Activated naive CD8-positive, alpha-beta T cell (primary cell): ENCODE measurements around the gene CIITA.
A peak's percentile ranks its signal among the peaks of the same experiment; 100 is the strongest.
"Not testable (repeated sequence)": the region's sequence is repeated elsewhere in the genome, so short reads cannot be mapped to it uniquely, and the experiment has no call there.

Experiments used
- H3K27ac Mint-ChIP-seq: one replicate; pipeline ENCODE4 v1.8.0; 2021; ENCODE audit warnings: mixed read lengths
- H3K27me3 Mint-ChIP-seq: one replicate; pipeline ENCODE4 v1.8.0; 2021; ENCODE audit warnings: mixed read lengths
- H3K36me3 Mint-ChIP-seq: one replicate; pipeline ENCODE4 v1.8.0; 2021; ENCODE audit warnings: mixed read lengths
- H3K4me1 Mint-ChIP-seq: one replicate; pipeline ENCODE4 v1.8.0; 2021; ENCODE audit warnings: low read depth, mixed read lengths
- H3K4me3 Mint-ChIP-seq: one replicate; pipeline ENCODE4 v1.8.0; 2021; ENCODE audit warnings: mild to moderate bottlenecking, mixed read lengths
- H3K9me3 Mint-ChIP-seq: one replicate; pipeline ENCODE4 v1.8.0; 2021; ENCODE audit warnings: low read depth, mixed read lengths

Gene CIITA

DNA sequence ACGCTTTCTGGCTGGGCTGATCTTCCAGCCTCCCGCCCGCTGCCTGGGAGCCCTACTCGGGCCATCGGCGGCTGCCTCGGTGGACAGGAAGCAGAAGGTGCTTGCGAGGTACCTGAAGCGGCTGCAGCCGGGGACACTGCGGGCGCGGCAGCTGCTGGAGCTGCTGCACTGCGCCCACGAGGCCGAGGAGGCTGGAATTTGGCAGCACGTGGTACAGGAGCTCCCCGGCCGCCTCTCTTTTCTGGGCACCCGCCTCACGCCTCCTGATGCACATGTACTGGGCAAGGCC lies 30.7 kb downstream of the CIITA start:
- no peaks in the 10 kb centered on the region for H3K27me3 Mint-ChIP-seq
- no peaks in the 10 kb centered on the region for H3K4me1 Mint-ChIP-seq

GRCh38 chr16:10911267-10911666 lies 34.3 kb downstream of the CIITA start:
- Mint-ChIP-seq H3K9me3 (no peaks in the 10 kb centered on the region), H3K36me3 (no peaks in the 10 kb centered on the region), H3K27me3 (no peaks in the 10 kb centered on the region), H3K4me1 (peaks cover 5% of the 10 kb centered on the region), H3K27ac (no peak overlapping the region), H3K4me3 (no peak overlapping the region)

More for the DNA sequence above, 30.7 kb downstream of the CIITA start:
- no peak overlapping the region for H3K4me3 Mint-ChIP-seq
- H3K36me3 Mint-ChIP-seq = no peaks in the 10 kb centered on the region
- H3K9me3 Mint-ChIP-seq = no peaks in the 10 kb centered on the region
- no peak overlapping the region for H3K27ac Mint-ChIP-seq

GRCh38 chr16:10916534-10916933 lies 39.5 kb downstream of the CIITA start:
- Mint-ChIP-seq H3K27ac (peak overlapping the region; percentile 7), H3K36me3 (peaks cover 2% of the 10 kb centered on the region), H3K4me3 (no peak overlapping the region)

GRCh38 chr16:10918294-10919002 lies 41.4 kb downstream of the CIITA start:
- H3K27ac Mint-ChIP-seq = no peak overlapping the region
- H3K9me3 Mint-ChIP-seq = no peaks in the 10 kb centered on the region
- H3K27me3 Mint-ChIP-seq = no peaks in the 10 kb centered on the region
- peaks cover 2% of the 10 kb centered on the region for H3K36me3 Mint-ChIP-seq
- H3K4me1 Mint-ChIP-seq = peaks cover 7% of the 10 kb centered on the region
- no peak overlapping the region for H3K4me3 Mint-ChIP-seq

More at GRCh38 chr16:10916534-10916933, 39.5 kb downstream of the CIITA start:
- Mint-ChIP-seq H3K9me3 (no peaks in the 10 kb centered on the region), H3K27me3 (no peaks in the 10 kb centered on the region), H3K4me1 (peaks cover 7% of the 10 kb centered on the region)

GRCh38 chr16:10919003-10919351 lies 42.0 kb downstream of the CIITA start:
- no peaks in the 10 kb centered on the region for H3K9me3 Mint-ChIP-seq
- H3K4me3 Mint-ChIP-seq = no peak overlapping the region
- no peak overlapping the region for H3K27ac Mint-ChIP-seq
- H3K27me3 Mint-ChIP-seq = no peaks in the 10 kb centered on the region
- H3K4me1 Mint-ChIP-seq = peaks cover 7% of the 10 kb centered on the region
- peaks cover 2% of the 10 kb centered on the region for H3K36me3 Mint-ChIP-seq

GRCh38 chr16:10920726-10921427 lies 43.9 kb downstream of the CIITA start:
- no peaks in the 10 kb centered on the region for H3K9me3 Mint-ChIP-seq
- H3K4me3 Mint-ChIP-seq = no peak overlapping the region
- no peaks in the 10 kb centered on the region for H3K27me3 Mint-ChIP-seq
- H3K27ac Mint-ChIP-seq = no peak overlapping the region
- H3K36me3 Mint-ChIP-seq = peaks cover 4% of the 10 kb centered on the region
- H3K4me1 Mint-ChIP-seq = peaks cover 2% of the 10 kb centered on the region

GRCh38 chr16:10921536-10922327 lies 44.7 kb downstream of the CIITA start:
- Mint-ChIP-seq H3K36me3 (peaks cover 4% of the 10 kb centered on the region), H3K4me1 (peaks cover 2% of the 10 kb centered on the region), H3K27ac (no peak overlapping the region), H3K4me3 (no peak overlapping the region), H3K9me3 (no peaks in the 10 kb centered on the region), H3K27me3 (no peaks in the 10 kb centered on the region)

GRCh38 chr16:10922328-10923145 lies 45.5 kb downstream of the CIITA start:
- Mint-ChIP-seq H3K9me3 (no peaks in the 10 kb centered on the region), H3K36me3 (peaks cover 6% of the 10 kb centered on the region), H3K4me1 (peaks cover 2% of the 10 kb centered on the region), H3K27me3 (no peaks in the 10 kb centered on the region), H3K4me3 (no peak overlapping the region), H3K27ac (no peak overlapping the region)

- Mint-ChIP-seq H3K27me3 (no peaks in the 10 kb centered on the region), H3K9me3 (no peaks in the 10 kb centered on the region), H3K36me3 (peaks cover 10% of the 10 kb centered on the region), H3K4me3 (no peak overlapping the region), H3K27ac (no peak overlapping the region), H3K4me1 (peaks cover 2% of the 10 kb centered on the region)
Measured at GRCh38 chr16:10923146-10923649, 46.2 kb downstream of the CIITA start.

DNA sequence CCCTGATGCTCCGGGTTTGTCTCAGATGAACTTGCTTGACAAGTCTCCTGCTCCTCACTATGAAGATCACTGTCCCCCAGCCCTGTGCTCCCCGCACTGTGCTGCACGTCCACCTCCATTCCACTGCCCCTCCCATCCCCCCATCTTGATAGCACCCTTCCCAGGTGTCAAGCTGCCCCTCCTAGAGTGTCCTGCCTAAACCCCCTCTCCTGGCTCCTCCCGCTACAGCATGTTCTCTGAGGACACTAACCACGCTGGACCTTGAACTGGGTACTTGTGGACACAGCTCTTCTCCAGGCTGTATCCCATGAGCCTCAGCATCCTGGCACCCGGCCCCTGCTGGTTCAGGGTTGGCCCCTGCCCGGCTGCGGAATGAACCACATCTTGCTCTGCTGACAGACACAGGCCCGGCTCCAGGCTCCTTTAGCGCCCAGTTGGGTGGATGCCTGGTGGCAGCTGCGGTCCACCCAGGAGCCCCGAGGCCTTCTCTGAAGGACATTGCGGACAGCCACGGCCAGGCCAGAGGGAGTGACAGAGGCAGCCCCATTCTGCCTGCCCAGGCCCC lies 46.7 kb downstream of the CIITA start:
- no peak overlapping the region for H3K4me3 Mint-ChIP-seq
- no peaks in the 10 kb centered on the region for H3K4me1 Mint-ChIP-seq
- H3K27me3 Mint-ChIP-seq = no peaks in the 10 kb centered on the region
- no peaks in the 10 kb centered on the region for H3K9me3 Mint-ChIP-seq
- H3K36me3 Mint-ChIP-seq = peaks cover 10% of the 10 kb centered on the region
- no peak overlapping the region for H3K27ac Mint-ChIP-seq

DNA sequence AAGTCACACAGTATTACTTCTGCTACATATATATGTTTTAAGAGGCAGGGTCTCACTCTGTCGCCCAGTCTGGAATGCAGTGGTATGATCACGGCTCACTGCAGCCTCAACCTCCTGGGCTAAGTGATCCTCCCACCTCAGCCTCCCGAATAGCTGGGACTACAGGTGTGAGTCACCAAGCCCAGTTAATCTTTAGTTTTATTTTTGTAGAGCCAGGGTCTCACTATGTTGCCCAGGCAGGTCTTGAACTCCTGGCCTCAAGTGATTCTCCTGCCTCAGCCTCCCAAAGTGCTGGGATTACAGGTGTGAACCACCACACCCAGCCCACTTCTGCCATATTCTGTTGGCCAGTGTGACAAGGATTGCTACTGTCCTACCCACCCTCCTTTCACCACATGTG lies 48.3 kb downstream of the CIITA start:
- H3K4me3 Mint-ChIP-seq, H3K36me3 Mint-ChIP-seq, H3K4me1 Mint-ChIP-seq, H3K9me3 Mint-ChIP-seq, H3K27ac Mint-ChIP-seq, H3K27me3 Mint-ChIP-seq: not testable (repeated sequence)

- Mint-ChIP-seq H3K4me1 (peaks cover 2% of the 10 kb centered on the region), H3K36me3 (peaks cover 10% of the 10 kb centered on the region), H3K27me3 (no peaks in the 10 kb centered on the region), H3K4me3 (no peak overlapping the region), H3K9me3 (no peaks in the 10 kb centered on the region), H3K27ac (no peak overlapping the region)
Measured at GRCh38 chr16:10926094-10926493, 49.1 kb downstream of the CIITA start.

DNA sequence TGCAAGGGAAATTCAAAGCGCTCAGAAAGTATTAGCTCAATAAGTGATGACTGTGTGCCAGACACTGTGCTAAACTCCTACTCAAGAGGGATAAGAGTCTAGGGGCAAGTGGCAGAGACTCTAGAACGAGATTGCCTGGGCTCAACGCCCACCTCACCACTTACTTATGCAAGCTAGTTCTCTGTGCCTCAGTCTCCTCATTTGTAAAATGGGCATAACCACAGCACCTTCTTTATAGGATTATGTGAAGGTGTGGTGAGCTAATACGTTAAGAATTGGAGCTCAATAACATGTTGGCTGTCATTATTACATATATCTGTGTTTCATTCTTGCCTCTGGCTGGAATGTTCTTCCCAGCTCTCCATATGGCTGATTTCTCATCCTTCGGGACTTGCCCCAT lies 49.9 kb downstream of the CIITA start:
- Mint-ChIP-seq H3K9me3 (no peaks in the 10 kb centered on the region), H3K27me3 (no peaks in the 10 kb centered on the region), H3K36me3 (peaks cover 10% of the 10 kb centered on the region), H3K4me1 (peaks cover 2% of the 10 kb centered on the region), H3K4me3 (no peak overlapping the region), H3K27ac (no peak overlapping the region)

GRCh38 chr16:10927497-10928112 lies 50.6 kb downstream of the CIITA start:
- no peak overlapping the region for H3K4me3 Mint-ChIP-seq
- H3K36me3 Mint-ChIP-seq = peaks cover 10% of the 10 kb centered on the region
- no peaks in the 10 kb centered on the region for H3K27me3 Mint-ChIP-seq
- no peaks in the 10 kb centered on the region for H3K9me3 Mint-ChIP-seq
- H3K27ac Mint-ChIP-seq = no peak overlapping the region
- H3K4me1 Mint-ChIP-seq = peaks cover 2% of the 10 kb centered on the region
